HG03439 (cell line): ENCODE results near the gene ILK.

Experiments
- ATAC-seq: cut with Tn5 transposase; IDR thresholded peaks from one replicate; pipeline ENCODE4 v1.9.1; 2021; ENCODE audit warnings: mild to moderate bottlenecking, moderate library complexity; ENCODE audit not compliant: unreplicated experiment

Gene ILK

DNA sequence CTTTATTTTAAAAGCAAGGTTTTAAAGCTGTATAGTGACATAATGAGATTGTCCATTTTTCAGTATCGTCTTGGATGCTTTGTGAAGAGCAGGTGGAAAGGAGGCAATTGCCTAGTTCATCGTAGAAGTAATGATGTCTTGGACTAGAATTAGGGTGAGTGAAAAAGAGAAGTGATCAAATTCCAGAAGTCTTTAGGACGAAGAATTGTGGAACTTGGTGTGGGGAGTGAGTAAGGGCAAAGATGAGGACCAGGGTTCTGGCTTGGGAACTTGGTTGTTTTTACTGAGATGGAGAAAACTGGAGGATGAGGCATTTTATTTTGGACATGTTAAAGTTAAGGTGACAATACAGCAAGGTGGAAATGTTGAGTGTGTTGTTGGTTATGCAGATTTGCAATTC is 1.2 kb downstream of the ILK start:
- ATAC-seq, result no peak

DNA sequence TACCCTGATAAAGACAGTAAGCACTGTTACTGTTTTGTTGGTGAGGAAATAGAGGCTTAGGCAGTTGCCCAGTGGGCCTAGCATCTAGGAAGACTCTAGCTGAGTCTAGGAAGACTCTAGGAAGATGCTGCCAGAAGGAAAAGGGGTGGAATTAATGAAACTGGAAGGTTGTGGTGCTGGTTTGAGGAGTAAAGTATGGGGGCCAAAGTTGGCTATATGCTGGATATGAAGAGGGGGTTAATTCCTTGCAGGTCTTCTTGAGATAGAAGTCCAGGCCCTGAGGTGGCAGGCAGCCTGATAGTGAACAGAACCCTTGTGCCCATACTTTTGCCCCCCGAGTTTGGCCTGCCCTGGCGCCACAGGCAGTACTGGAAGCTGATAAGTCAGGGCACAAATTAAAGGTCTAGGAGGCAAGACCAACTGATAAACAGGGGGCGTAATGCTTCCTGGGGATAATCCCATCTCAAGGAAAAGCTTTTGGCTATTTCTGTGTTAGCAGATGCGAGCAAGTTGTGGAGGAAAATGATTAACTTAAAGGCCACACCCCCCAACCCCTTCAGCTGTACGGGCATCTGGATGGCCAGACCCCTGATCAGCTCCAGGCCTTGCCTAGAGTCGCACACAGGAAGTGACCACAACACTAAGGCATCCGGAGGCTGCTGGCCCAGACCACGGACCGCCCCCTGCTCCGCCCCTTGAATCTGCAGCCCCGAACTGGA is 3.1 kb downstream of the ILK start:
- peak; percentile 43 for ATAC-seq

DNA sequence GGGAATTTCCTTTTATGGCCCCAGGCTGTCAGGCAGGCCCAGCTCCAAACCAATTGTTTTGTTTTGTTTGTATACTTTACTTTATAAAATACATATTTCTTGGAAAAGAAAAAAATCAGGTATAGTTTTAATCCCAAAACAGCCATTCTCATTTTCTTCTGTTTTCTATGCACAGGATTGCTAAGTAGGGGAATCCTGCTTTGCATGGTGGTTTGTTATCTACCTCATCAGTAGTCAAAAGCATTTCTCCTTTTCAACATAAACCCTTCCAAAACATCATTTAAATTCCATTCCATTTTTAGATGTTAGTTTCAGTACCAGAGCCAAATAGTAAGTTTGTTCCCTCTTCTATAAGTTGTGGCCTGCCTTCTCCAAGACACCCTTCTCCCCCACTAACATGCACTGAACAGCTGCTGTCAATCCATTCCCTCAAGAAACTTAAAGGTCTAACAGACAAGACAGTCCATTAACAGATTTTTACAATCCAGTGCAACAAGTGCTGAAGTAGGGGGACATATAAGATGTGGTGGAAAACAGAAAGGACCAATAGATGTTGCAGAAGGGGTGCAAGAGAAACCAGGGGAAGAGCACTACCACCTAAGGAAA is 3.7 kb downstream of the ILK start:
- ATAC-seq, result no peak

DNA sequence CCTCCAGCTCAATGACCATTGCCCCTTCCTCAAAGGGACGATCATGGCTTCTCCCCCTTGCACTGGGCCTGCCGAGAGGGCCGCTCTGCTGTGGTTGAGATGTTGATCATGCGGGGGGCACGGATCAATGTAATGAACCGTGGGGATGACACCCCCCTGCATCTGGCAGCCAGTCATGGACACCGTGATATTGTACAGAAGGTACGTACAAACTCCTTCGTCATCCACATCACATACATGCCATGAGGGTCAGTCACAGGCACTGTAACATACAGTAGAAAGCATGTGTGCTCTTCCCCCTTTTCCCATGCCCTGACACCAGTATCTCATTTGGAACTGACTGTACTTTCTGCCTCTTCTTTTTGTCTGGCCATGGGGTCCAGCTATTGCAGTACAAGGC is 4.4 kb downstream of the ILK start:
- ATAC-seq, result no peak

DNA sequence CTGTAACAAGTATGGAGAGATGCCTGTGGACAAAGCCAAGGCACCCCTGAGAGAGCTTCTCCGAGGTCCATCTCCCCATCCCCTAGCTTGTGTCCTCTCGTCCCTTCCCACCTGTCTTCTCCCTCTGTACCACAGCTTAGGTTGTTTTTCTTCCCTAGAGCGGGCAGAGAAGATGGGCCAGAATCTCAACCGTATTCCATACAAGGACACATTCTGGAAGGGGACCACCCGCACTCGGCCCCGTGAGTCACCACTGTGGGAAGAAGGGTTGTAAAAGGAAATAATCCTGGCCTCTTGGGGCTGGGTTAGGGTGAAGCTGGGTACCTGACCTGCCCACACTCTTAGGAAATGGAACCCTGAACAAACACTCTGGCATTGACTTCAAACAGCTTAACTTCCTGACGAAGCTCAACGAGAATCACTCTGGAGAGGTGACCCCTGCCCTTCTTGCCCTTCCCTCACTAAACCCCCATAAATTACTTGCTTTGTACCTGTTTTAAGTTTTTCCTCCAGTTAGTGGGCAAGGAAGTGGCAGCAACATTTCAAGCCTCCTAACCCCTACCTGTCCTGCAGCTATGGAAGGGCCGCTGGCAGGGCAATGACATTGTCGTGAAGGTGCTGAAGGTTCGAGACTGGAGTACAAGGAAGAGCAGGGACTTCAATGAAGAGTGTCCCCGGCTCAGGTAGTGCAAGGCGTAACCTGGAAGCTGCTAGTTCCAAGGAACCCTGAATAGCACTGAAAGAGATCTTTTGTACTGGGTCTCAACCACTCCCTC is 5.3 kb downstream of the ILK start:
- no peak for ATAC-seq

DNA sequence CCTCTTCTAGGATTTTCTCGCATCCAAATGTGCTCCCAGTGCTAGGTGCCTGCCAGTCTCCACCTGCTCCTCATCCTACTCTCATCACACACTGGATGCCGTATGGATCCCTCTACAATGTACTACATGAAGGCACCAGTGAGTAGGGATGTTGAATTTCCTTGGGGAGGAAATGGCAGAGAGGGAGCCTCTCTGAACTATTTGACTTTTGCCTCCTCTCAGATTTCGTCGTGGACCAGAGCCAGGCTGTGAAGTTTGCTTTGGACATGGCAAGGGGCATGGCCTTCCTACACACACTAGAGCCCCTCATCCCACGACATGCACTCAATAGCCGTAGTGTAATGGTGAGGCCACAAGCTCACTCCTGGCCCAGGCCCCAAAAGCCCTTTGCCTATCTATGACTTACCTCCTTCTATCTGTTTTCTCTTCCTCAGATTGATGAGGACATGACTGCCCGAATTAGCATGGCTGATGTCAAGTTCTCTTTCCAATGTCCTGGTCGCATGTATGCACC is 6.0 kb downstream of the ILK start:
- no peak for ATAC-seq

DNA sequence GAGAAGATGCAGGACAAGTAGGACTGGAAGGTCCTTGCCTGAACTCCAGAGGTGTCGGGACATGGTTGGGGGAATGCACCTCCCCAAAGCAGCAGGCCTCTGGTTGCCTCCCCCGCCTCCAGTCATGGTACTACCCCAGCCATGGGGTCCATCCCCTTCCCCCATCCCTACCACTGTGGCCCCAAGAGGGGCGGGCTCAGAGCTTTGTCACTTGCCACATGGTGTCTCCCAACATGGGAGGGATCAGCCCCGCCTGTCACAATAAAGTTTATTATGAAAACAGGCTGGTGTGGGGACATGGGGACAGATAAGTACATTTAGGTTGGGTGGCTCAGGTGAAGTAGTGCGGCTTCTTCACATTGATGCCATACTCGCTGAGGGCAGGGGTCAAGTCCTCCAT is 7.0 kb downstream of the ILK start:
- no peak for ATAC-seq

DNA sequence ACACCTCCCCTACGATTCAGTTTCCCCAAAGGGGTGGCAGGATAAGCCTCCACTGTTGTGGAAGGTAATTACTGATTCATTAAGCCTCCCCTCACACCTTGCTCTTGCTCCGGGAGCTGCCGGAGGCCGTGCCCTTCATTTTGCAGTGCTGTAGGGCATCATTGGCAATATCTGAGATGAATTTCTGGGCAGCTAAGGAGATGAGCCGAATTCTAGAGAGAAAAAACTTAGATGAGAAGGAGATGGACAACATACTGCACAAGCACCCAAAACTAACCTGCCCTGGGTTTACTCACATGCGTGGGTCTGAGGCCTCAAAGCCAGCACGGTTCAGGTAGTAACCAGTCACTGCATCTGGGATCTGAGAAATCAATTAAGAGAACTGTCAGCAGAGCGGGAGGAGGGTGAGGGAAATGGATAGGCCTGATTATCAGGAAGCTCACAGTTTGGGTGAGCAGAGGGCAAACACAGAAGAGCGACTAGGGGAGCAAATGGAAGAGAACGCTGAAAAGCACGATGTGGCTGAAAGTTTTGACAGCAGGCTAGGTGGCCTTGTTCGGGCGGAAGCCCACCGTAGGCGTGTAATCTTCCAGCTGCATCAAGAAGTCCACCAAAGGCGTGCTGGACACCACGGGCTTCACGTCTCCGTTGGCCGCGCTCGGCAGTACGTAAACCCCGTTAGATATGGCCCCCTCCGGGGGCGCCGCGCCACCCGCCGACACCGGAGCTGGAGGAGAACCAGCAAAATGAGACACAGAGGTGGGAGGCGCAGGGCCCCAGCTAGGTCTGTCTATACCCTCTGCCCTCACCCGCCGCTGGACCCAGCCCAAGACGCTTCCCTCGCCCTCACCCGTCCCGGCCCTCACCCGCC is 7.8 kb downstream of the ILK start:
- peak; percentile 1 for ATAC-seq

DNA sequence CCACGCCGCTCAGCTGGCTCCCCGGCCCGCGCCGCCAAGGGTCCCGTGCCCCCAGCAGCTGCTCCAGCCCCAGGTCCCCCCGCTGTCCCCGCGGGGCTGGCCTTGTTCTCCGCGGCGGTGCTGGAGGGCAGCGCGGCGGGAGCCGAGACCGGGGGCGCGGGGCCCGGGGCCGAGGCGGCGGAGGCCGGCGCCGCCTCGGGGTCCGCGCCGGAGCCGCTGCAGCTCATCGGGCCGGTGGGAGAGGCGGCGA is 8.3 kb downstream of the ILK start:
- ATAC-seq, result peak; percentile 4

DNA sequence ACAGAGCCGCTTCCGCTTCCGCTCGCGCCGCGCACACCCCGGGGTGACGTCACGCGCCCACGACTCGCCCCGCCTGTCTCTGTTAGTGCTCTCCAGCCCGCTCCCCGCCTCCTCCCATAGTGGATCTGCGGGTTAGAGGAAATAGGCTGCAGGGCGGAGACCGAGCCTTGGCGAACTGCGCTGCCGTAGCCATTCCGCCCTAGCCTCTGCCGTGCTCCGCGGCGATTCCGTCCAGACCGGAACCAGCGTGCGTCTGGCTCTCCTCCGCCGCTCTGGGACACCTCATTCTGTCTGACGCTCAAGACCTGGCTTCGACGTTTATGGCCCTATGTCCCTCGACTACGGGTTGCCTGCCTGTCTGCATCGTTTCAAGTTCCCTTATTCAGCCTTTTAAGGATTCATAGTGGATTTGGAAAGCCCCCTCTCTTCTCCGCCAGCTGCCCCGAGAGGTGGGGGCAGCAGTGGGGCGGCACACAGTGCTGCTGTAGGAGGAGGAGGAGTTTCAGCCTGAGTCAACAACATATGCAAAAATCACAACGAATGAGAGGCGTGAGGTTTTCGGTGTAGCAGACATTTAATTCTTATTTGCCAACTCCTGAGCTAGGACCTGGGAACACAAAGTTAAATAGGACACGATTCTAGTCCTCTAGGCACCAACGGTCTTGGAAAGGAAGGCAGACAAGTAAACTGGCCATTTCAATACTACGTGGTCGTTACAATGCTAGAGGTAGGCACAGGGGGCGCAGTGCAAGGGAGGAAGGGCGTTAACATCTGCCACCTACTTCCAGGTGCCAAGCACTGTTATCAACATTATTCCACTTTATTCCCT is 8.9 kb downstream of the ILK start, which contains the start of gene TAF10:
TSS of gene TAF10 (minus strand) at position 4 of the 829 bp plus-strand sequence. CDS start 27 bp downstream, outside the sequence.
- peak; percentile 87 for ATAC-seq

DNA sequence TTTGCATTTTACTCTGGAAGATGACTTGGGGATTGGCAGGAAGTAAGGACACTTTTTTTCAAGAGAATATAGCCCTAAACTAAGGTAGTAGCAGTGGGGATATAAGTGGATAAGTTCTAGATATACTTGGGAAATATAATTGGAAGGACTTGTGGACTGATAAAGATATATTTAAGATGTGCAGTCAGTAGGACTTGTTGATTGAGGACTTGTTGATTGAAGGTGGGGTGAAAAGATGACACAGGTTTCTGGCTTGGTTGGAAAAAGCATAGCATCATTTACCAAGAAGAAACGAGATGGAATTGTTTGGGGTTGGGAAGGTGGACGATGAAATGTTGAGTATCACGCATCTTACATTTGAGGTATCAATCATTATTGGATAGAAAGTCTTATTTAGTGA is 9.9 kb downstream of the ILK start:
- no peak for ATAC-seq

DNA sequence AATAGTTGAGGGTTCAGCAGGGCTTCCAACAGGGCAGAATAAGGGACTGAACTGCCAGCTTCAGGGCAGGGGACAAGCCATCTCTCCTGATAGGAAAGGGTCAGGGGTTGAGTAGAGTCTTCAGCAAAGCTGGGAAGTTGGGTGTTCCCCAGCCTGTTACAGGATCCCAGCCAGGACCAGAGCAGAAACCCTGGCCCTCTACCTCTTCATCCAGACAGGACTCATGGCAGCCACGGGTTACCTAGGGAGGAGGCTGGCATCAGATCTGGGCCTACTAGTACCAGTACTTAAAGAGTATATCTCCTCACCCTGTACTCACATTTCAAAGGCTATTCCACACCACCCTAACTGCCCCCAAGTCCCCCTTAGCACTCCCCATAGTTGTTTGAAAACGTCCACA is 10.9 kb downstream of the ILK start:
- ATAC-seq, result no peak

DNA sequence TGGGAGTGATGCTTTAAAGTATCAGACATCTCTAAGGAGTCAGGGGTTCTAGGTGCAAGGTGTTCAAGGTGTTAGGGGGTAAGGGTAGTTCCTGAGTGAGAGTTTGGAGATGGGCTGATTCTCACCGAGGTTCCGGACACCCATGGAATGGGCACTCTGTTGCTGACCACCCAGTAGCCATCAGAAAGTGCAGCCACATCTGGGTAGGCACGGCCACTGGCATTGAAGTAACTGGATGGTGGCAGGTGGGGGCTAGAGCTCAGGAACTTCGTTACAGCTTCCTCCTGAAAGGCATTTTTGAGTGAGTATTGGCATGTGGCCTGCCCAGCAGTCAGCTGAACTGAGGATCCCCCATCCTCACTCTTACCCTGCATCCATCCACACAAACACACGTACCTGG is 11.5 kb downstream of the ILK start:
- no peak for ATAC-seq

DNA sequence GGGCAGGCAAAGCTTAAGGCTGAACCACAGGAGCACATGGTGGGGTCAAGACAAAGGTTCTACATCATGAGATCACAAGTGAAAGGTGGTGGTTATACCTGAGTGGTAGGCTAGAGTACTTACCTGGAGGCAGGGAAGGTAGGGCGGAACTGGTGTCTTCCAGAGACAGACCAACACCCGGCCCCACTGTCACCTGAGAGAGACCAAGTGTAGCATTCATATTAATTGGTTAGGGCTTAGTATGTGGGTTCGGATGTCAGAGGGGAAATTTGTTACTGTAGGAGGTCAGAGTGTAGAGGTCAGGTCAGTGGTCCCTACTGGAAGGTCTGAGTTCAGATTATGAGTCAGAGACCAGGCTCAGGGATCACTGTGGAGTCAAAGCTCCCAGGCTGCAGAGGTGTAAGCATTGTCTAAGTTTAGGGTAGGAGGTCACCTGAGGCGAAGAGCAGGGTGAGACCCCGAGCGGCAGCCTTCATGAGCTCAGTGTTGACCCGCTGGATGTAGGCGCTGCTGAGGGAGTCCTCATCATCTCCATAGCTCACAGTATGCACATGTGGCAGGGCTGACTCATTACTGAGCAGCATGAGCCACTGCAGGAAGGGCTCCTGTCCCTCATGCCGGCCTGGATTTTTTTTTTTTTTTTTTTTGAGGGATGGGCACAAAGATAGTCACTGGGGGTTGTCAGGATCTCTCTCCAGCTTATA is 12.5 kb downstream of the ILK start:
- no peak for ATAC-seq

DNA sequence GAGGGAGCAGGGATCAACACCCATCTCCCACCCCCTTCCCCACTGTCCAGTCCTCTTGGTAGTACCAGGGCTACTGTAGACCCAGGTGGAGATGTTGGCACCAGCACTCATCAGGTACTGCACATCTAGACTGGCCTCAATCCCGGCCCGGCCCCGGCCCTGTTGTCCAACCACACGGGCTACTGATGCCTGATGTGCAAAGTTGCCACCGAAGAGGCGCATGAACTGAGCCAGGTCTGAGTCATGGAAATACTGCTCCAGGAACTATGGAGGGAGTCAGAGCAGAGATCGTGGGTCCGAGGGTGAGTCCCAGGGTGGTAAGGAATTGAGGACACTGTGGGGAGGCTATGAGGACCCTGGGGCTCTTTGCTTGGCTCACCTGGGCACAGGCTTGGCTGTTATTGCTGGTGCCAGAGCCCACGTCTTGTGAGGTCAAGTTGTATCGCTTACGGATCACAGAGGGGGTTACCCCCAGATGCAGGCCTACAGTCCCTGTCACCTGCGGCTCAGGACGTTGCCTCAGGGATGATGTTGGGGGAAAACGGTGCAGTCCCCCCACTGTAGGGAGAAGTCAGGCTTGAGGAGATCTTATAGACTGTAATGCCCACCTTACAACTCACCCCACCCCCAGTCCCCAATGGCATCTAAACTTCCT is 13.1 kb downstream of the ILK start:
- ATAC-seq, result no peak

DNA sequence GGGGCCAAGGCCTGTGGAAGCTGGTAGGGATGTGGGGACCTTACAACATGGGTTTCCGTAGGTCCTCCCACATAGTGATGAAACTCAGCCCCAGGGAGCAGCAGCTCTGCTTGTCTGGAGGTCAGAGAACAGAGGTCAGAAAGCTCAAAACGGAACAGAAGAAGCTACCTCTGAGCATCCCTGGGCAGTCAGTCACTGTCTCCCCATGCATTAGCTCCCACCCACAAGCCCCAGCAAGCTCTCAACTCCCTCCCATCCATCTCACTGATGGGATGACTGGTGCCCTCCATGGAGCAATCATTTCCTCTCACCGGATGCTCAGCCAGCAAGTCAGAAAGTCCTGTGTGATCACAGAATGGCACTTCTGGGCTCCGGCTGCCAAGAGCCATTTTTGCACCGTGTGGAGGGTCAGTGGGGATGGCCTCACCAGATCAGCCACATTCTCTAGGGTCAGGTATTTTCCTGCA is 13.8 kb downstream of the ILK start:
- ATAC-seq, result no peak

DNA sequence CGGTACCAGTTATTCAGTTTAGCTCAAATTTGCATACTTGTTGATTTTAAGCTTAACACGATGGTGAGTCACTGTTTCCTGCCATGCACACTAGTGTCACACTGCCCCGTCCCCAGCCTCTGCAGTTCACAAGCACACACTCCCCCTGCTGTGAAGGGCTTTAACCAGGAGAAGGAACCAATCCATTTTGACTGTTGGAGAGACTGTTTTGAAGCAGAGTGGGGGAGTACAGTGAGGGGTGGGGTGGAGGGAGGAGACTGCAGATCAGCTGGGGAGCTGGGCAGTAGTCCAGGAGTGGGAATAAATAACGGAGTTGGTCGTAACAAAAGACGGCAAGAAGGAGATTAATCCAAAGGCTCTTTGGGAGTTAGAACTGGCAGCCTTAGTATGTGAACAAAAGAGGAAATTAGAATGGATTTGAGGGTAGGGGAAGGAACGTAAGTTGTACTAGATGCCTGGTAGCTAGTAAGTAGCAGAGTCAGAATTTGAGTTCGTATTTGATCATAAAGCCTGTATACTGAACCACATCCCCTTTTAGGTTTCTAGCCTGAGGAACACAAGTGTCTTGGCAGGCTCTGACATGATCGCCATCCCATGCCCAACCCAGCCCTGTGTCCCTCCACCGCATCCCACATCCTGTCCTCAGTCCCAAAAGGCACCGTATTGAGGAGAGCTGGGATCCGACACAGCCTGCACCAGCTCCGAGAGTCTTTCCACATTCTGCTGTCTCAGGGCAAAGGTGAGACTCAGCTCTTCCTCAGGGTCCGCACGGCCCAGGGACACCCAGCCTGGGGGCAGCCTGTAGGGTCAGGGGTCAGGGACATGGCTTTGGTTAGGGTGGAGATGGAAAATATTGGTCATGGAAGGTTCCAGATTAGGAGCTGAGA is 14.8 kb downstream of the ILK start:
- ATAC-seq, result no peak
